Measurements from ENCODE around the gene EVI5. TPM values are rescaled to one million over a fixed set of nuclear protein-coding genes. Genes with fewer than 3 reads are reported as not detected.
A peak's percentile ranks its signal among the peaks of the same experiment; 100 is the strongest.

EVI5 gene
- total RNA-seq, 1 experiment from 2014 or later: 31.2 TPM

DNA sequence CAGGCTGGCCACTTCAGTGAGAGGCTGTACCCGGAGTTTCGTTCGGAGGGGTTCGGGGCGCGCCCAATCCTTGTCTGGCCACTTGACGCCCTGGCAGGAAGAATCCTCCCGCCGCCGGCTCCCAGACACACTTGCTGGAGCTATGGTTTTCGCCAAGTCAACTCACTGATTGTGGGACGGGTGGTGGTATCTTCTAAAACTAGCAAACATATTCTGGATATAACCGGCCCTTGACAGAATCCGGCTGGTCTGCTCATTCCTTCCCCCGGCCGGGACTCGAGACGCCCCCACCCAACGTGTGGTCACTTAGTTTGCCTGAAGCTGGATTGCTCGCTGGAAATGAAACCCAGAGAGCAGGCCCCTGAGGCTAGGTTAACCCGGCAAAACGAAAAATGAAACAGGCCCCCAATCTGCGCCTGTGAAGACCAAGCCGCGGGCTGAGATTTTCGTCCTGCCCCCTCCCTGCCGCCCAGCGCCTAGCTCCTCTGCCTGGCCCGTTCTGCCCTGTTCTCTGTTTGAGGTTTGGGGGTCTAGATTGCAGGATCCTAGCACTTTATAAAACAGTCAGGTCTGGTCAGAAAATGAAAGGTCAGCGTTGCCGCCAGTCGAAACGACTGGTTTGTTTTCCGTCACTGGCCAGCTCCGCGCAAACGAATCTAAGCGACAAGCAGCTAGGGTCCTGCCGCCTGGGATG is 302.8 kb downstream of the EVI5 start:
- H3K36me3 Mint-ChIP-seq (ENCODE audit: insufficient read depth, unreplicated experiment): no peaks in the 10 kb centered on the region
- Histone ChIP-seq H3K4me1 (no peaks in the 10 kb centered on the region), H3K4me3 (ENCODE audit: low read depth, low read length) (no peak overlapping the region), H3K27me3 (replicated peaks; ENCODE audit: control insufficient read depth, insufficient read depth, low read length) (no peaks in the 10 kb centered on the region; the same call in 1 of the 2 replicates), H3K9me3 (no peaks in the 10 kb centered on the region), H3K36me3 (ENCODE audit: control insufficient read depth, insufficient read depth, low read length) (no peaks in the 10 kb centered on the region; the same call in 1 of the 2 replicates)
- CTCF ChIA-PET: no interaction called here
- no peak for DNase-seq
- BruUV-seq (replicated peaks): no TSS peak
- no peaks in the 10 kb centered on the region for H3K4me1 Mint-ChIP-seq (ENCODE audit: low read depth, unreplicated experiment)
- no peaks in the 10 kb centered on the region for H3K9me3 Mint-ChIP-seq (ENCODE audit: unreplicated experiment)
- intact Hi-C loops (cut with micrococcal nuclease; ENCODE audit: unreplicated experiment): loop anchor here (5.0 to 10.0 kb wide), 3 partner anchors 40 to 167 kb away; no protein-coding TSS in a partner anchor
- H3K27ac Mint-ChIP-seq (ENCODE audit: unreplicated experiment): no peak overlapping the region
- TF ChIP-seq, protein P1, sequence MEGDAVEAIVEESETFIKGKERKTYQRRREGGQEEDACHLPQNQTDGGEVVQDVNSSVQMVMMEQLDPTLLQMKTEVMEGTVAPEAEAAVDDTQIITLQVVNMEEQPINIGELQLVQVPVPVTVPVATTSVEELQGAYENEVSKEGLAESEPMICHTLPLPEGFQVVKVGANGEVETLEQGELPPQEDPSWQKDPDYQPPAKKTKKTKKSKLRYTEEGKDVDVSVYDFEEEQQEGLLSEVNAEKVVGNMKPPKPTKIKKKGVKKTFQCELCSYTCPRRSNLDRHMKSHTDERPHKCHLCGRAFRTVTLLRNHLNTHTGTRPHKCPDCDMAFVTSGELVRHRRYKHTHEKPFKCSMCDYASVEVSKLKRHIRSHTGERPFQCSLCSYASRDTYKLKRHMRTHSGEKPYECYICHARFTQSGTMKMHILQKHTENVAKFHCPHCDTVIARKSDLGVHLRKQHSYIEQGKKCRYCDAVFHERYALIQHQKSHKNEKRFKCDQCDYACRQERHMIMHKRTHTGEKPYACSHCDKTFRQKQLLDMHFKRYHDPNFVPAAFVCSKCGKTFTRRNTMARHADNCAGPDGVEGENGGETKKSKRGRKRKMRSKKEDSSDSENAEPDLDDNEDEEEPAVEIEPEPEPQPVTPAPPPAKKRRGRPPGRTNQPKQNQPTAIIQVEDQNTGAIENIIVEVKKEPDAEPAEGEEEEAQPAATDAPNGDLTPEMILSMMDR (IDR thresholded peaks at IDR 0.05; ENCODE audit: insufficient read depth in 1 of 2, low read depth in 1 of 2, low read length in 1 of 2, severe bottlenecking in 1 of 2, unreplicated experiment in 1 of 2): no peak
- peak overlapping the region; percentile 91 for H3K4me3 Mint-ChIP-seq (ENCODE audit: unreplicated experiment)
- POLR2A ChIA-PET: no interaction called here
- no peaks in the 10 kb centered on the region for H3K27me3 Mint-ChIP-seq (ENCODE audit: insufficient read depth, unreplicated experiment)

DNA sequence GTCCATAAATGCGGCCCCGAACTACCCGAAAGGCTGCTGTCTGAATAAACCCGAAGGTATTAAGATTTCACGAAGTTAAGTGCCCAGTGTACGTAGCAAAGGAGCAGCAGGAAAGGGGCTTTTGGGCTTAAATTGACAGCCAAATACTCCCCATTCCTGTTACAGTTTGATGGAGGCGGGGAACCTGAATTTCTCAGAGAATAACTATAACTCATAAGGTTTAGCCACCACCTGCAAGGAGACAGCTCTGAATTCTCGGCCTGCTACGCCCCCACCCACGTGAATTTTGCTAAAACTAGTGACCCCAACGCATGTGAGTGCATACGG is 303.3 kb downstream of the EVI5 start:
- CTCF ChIA-PET: no interaction called here
- H3K4me1 ChIP-seq: no peaks in the 10 kb centered on the region
- Mint-ChIP-seq H3K36me3 (ENCODE audit: insufficient read depth, unreplicated experiment) (no peaks in the 10 kb centered on the region), H3K27ac (ENCODE audit: unreplicated experiment) (no peak overlapping the region), H3K9me3 (ENCODE audit: unreplicated experiment) (no peaks in the 10 kb centered on the region), H3K27me3 (ENCODE audit: insufficient read depth, unreplicated experiment) (no peaks in the 10 kb centered on the region), H3K4me3 (ENCODE audit: unreplicated experiment) (no peak overlapping the region), H3K4me1 (ENCODE audit: low read depth, unreplicated experiment) (no peaks in the 10 kb centered on the region)
- no peak for DNase-seq
- BruUV-seq (replicated peaks): no TSS peak
- no peak overlapping the region for H3K4me3 ChIP-seq (ENCODE audit: low read depth, low read length)
- TF ChIP-seq, protein P1 (IDR thresholded peaks at IDR 0.05; ENCODE audit: insufficient read depth in 1 of 2, low read depth in 1 of 2, low read length in 1 of 2, severe bottlenecking in 1 of 2, unreplicated experiment in 1 of 2): no peak
- intact Hi-C loops (cut with micrococcal nuclease; ENCODE audit: unreplicated experiment): loop anchor here (5.0 to 10.0 kb wide), 3 partner anchors 39 to 167 kb away; no protein-coding TSS in a partner anchor
- H3K36me3 ChIP-seq (ENCODE audit: control insufficient read depth, insufficient read depth, low read length): no peaks in the 10 kb centered on the region; the same call in 1 of the 2 replicates
- no peaks in the 10 kb centered on the region for H3K9me3 ChIP-seq
- POLR2A ChIA-PET: no interaction called here
- H3K27me3 ChIP-seq (replicated peaks; ENCODE audit: control insufficient read depth, insufficient read depth, low read length): no peaks in the 10 kb centered on the region; the same call in 1 of the 2 replicates

DNA sequence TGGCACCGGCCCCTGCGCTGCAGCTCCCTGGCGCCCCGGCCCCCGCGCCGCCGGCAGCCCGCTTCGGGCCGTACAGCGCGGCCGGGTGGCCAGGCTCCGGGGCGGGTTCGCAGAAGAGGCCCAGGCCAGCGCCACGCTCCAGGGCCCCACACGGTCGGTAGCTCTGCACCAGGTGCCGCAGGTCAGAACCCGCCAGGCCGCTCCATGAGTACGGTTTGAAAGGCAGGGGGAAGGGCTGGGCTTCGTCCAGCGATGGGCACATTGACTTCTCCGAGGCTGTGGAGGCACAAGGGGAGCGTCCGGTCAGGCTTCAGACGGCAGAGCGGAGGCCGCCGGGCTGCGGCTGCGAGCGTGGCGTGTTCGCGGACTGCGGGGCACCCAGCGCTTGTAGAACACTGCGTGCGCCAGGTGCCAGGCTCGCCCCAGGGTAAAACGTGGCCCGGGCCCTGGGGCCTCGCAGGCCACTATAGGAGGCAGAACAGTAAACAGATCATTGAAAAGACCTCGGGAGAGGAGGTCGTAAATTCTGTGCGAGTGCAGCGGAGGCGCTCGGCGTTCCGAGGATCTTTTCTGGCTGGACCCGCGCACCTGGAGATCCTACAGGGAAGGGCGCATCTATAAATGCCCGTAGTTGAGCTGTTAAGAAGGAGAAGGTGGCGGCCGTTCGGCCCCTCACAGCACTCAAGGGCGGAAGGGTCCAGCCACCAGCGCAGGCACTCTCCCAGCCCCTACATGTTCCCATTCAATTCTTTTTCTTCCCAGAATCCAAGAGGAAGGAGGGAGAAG is 303.9 kb downstream of the EVI5 start:
- H3K36me3 ChIP-seq (ENCODE audit: control insufficient read depth, insufficient read depth, low read length): no peaks in the 10 kb centered on the region; the same call in 1 of the 2 replicates
- no peak overlapping the region for H3K4me3 ChIP-seq (ENCODE audit: low read depth, low read length)
- no peaks in the 10 kb centered on the region for H3K27me3 Mint-ChIP-seq (ENCODE audit: insufficient read depth, unreplicated experiment)
- no peaks in the 10 kb centered on the region for H3K9me3 ChIP-seq
- BruUV-seq (replicated peaks): no TSS peak
- no peaks in the 10 kb centered on the region for H3K4me1 ChIP-seq
- intact Hi-C loops (cut with micrococcal nuclease; ENCODE audit: unreplicated experiment): loop anchor here (5.0 to 10.0 kb wide), 3 partner anchors 39 to 166 kb away; no protein-coding TSS in a partner anchor
- H3K27ac Mint-ChIP-seq (ENCODE audit: unreplicated experiment): no peak overlapping the region
- H3K27me3 ChIP-seq (replicated peaks; ENCODE audit: control insufficient read depth, insufficient read depth, low read length): no peaks in the 10 kb centered on the region; the same call in 1 of the 2 replicates
- no peak for DNase-seq
- TF ChIP-seq, protein P1 (IDR thresholded peaks at IDR 0.05; ENCODE audit: insufficient read depth in 1 of 2, low read depth in 1 of 2, low read length in 1 of 2, severe bottlenecking in 1 of 2, unreplicated experiment in 1 of 2): no peak
- ChIA-PET POLR2A (no interaction called here), CTCF (no interaction called here)
- H3K4me1 Mint-ChIP-seq (ENCODE audit: low read depth, unreplicated experiment): no peaks in the 10 kb centered on the region
- H3K36me3 Mint-ChIP-seq (ENCODE audit: insufficient read depth, unreplicated experiment): no peaks in the 10 kb centered on the region
- no peaks in the 10 kb centered on the region for H3K9me3 Mint-ChIP-seq (ENCODE audit: unreplicated experiment)
- H3K4me3 Mint-ChIP-seq (ENCODE audit: unreplicated experiment): no peak overlapping the region

All from Caco-2 (cell line).